CD4-positive, alpha-beta T cell treated with Interleukin-2 at 100 ng/mL for 4 hours (primary cell): Measurements from ENCODE around the gene CHD2.
"Not testable (repeated sequence)": the region's sequence is repeated elsewhere in the genome, so short reads cannot be mapped to it uniquely, and the experiment has no call there.

Source experiments
- DNase-seq: peaks from one replicate; pipeline ENCODE4 v3.0.0-alpha.2; 2020; ENCODE audit warnings: low spot score

CHD2 gene

DNA sequence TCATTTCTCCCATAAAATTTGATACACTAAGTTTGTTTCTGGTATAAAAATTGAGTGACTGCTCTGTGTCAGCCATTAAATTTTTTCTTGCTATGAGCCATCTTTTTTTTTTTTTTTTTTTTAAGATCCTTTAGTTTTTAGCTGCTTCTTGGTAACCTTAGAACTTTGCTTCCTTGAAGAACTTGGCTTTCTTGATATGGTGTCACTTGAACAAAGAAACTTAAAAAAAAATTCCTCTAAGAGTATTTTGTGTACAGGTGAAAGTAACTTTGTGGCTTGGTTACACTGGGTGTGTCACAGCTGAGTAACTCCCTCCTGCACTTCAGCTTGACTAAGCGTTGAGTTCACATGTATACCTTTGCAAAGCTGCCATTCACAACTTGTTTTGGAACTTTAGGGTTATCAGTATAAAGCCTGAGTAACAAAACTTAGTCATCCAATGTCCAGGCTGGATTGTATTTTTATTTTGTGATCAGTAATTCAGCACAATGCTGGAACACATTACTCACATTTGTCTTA lies 6.5 kb downstream of the CHD2 start:
- peak; percentile 89 for DNase-seq

DNA sequence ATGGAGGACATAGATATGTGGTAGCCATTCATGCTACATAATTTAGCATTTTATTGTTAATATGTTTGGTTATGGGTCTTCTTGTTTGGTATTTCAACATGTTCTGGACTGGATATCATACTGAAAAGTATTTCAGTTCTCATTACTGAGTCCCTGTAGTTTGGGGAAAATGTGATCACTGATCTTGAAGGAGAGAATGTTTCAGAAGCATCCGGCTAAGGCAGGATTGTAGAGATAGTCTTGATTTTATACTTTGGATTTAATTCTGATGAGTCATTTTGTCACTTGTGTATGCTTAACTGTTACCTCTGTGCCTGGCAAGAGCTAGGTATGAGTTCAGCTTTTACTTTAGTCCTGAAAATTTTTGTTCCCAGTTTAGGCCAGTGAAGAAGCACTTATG lies 7.1 kb downstream of the CHD2 start:
- no peak for DNase-seq

DNA sequence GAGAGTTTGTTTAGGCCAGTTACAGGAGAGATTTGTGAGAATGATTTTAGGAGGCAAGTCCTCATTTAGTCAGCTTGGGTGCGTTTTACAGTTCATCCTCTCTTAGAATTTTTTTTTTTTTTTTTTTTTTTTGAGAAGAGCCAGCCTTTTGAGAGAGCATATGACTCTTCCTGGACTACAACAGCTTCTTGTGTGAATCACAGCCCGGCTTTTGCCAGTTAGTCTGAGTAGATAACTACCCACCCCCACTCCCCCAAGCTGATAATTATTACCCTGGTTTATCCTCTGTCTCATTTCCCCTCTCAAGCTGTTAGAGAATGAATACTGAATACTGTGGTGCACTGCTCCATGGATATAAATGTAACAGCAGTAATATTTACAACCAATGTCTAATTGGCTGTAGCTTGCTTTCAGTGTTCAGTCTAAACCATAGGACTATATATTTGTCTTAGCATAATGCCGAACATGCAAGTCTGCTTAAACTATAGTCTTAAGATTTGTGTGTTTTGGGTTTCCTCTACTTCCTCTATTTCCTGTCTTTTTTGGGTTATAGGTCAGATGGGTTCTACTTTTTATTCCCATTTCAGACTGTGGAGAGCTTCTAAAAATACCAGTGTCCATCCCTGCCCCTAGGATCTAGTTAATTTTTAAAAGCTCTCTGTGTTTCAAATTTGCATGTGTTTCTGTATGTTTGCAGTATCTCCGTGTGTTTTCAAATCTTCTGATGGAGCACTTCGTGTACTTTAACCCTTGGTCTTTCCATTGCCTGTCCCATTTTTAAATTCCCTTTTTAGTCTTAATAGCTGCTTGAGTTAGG lies 8.0 kb downstream of the CHD2 start:
- DNase-seq, result peak; percentile 72

DNA sequence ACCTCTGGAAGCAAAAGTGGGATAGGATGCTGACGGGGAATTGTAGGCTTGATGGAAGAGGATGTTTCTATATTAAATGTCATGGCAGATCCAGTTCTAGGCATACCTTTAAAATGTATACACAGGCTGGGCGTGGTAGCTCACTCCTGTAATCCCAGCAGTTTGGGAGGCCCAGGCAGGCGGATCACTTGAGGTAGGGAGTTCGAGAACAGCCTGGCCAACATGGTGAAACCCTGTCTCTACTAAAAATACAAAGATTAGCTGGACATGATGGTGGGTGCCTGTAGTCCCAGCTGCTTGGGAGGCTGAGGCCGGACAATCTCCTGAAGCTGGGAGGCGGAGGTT lies 8.6 kb downstream of the CHD2 start:
- no peak for DNase-seq

DNA sequence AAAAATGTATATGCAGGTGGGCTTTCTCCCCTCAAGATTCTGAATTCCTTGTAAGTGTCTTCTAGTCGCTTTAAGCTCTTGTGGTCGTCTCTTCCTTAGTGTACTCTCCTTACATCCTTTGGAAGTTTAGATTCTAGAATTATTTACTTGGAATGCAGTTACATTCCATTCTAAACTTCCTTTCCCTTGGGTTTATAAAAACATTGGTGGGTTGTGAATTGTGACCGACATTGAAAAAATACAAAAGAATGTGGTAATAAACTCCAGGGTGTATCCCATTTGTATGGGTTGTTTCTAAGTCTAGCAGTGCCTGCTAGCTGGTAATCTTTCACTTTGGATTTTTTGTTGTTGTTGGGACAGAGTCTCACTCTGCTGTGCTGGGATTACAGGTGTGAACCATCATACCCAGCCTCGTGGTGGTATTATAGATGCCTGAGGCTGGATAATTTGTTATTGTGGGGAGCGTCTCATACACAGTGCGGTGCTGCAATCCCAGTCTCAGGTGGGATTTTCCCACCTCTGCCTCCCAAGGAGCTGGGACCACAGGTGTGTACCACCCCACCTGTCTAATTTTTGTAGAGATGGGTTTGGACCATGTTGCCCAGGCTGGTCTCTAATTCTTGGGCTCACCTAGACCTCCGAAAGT lies 9.1 kb downstream of the CHD2 start:
- DNase-seq, result no peak

DNA sequence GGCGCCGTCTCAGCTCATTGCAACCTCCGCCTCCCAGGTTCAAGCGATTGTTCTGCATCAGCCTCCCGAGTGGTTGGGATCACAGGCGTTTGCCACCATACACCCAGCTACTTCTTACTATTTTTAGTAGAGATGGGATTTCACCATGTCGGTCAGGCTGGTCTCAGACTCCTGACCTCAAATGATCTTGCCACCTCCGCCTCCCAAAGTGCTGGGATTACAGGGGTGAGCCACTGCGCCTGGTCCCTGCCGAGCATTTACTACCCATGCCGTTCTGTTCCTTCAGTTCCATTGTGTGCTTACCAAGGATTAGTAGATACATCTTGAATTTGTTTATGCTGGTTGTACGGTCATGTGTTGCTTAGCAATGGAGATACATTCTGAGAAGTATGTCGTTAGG lies 10.3 kb downstream of the CHD2 start:
- DNase-seq, result no peak

DNA sequence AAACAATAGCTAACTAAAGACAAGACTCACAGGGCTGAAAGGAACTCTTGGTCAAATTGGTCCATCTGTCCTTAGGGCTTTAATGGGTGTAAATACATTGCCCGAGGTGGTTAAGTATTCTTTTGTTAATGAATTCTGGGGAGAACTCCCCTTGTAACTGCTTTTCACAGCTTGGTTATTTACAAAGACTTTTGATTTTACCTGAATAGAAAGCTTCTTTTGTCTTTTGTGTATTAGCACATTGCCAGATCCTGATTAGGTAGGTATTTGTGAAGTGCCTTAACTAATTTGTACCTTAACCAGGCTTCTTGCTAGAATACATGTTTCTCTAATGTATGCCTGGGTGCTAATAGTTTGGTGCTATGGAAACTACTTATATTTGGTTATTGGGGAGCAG lies 14.0 kb downstream of the CHD2 start:
- no peak for DNase-seq

DNA sequence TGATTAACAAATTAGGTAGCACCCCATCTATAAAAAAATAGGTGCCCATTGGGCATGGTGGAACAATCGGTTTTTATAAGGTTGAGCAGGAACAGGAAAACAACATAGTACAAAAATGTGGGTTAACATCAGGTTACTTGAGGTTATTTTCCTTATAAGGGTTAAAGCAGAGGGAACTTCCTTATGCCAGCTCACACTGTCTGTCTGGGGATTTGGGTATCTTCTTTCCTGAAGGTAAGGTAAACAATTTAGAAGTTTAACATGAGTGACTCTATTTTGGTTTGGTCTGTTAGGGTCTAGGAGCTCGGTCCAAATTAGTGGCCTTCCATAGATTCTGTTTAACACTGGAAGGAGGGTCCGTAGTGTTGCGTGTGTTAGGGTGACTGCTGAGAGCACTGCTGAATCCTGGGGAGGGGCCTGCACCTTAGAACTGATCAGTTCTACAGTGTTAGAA lies 14.7 kb downstream of the CHD2 start:
- peak; percentile 69 for DNase-seq

DNA sequence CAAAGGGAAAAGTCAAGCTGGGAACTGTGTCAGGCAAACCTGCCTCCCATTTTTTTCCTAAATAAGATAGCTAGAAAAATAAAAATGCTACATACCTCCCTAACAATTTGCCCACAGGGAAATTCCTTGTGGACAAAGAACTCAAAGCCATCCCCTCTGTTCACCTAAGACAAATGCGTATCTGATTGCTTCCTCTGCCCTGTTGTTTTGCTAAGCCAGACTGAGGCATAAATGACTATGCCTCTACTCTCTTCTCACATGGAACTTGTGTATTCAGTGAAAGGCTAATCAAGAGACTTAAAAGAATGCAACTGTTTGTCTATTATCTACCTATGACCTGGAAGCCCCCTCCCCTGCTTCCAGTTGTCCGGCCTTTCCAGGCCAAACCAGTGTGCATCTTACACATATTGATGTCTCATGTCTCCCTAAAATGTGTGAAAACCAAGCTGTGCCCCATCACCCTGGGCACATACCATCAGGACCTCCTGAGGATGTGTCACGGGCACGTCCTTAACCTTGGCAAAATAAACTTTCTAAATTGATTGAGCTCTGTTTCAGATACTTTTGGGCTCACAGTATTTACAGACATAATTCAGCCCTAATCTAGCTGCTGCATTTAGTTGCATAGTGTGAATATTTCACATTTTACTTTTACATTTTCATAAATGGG lies 15.8 kb downstream of the CHD2 start:
- no peak for DNase-seq

DNA sequence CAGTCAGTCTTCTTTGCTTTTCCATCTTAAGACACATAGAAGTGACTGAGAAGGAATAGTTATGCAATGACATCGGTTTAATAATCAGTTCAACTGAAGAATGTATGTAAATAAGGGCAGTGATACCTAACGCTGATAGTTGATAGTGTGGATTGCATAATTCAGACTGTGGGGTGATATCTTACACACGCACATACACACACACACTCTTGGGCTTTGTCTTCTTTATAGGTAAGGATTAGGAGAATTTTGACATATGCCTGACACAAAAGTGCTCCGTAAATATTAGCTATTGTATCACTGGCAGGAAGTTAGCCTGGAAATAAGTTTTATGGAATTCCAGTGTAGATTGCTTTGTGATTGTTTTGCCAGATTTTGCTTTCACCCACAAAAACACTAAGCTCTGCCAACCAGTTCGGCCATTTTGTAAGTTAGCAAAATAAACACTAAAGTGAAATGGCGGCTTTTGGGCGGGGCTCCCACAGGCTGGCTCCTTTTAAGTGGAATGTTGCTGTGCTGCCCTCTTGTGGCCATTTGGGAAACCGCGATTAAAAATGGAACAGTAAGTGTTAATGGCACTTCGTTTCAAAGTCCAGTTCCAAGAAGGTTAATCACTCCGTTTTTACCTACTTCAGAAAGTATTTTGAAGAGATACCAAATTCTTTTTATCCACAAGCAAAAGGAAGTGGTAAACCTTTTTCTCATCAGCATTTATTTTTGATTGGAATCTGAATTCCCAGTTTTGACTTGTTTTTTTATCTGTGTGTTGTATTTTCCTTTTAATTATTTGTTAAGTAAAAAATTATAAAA lies 17.7 kb downstream of the CHD2 start:
- peak; percentile 97 for DNase-seq

DNA sequence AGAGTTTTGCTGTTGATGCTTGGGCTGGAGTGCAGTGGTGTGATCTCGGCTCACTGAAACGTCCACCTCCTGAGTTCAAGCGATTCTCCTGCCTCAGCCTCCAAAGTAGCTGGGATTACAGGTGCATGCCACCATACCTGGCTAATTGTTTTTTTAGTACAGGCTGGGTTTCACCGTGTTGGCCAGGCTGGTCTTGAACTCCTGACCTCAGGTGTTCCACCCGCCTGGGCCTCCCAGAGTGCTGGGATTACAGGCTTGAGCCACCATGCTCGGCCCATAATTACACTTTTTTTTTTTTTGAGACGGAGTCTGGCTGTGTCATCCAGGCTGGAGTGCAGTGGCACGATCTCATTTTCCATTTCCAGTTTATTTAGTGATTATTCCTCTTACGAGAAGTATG lies 18.8 kb downstream of the CHD2 start:
- DNase-seq, result not testable (repeated sequence)

DNA sequence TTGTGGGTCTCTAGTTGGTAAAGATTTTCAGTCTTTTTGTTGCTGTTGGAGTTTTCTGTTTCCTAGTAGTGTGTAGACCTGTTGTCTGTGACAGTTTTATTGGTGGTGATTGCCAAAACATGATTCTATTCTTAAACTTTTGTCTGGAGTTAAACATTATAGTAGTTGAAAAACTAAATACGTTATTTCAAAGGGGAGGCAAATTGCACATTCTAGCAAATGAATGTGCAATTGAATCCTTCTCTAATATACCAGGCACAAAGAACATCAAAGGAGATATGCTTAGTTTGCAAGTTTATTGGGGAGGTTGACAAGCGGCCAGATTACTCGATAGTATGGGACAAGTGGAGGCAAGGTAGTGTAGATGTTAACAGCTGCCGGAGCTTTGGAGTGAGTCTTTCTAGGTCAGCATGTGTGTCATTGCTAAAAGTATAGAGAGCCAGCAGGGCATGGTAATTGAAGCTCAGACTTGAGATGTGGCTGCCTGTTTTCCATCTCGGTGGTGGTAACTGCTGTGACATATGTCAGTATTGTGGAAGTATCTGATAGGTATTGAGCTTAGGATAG lies 20.6 kb downstream of the CHD2 start:
- no peak for DNase-seq

DNA sequence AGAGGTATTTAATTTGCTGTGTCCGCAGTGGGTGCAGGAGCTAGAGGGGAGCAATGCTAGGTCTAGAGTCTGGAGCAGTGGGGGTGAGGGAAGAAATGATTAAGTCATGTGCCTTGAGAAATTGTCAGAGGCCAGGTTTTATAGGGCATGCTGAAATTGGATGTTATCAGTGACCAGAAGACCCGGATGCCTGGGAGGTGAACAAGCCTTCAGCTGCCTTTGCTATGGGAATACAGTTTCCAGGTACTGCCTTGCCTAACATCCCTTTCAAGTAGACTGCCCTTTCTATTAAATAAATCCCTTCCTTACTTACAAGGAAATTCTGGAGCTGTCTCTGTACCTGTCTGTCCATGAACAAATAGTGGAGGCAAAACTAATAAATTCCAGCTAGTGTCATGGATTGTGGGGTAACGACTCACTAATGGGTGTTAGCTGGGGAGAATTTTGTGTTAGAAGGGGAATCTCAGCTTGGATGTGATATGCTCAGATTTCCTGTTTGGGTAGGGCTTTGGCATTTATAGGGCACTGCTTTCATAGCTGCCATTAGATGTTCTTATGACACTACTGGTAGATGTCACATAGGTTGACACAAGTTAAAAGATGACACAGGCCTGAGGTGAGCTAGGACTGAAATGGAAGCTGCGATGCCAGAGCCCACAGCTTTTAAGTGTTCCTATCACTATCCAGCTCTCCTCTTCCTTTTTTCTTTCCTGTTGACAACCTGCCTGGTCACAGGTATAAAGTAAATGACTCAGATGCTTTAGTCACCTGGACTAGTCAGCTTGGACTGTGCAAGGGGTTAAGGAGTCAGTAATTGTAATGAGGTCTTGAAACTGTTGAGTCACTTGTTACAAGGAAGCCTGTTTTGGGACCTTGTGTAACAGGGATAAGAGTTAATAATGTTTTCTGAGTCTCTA lies 21.3 kb downstream of the CHD2 start:
- peak; percentile 60 for DNase-seq

DNA sequence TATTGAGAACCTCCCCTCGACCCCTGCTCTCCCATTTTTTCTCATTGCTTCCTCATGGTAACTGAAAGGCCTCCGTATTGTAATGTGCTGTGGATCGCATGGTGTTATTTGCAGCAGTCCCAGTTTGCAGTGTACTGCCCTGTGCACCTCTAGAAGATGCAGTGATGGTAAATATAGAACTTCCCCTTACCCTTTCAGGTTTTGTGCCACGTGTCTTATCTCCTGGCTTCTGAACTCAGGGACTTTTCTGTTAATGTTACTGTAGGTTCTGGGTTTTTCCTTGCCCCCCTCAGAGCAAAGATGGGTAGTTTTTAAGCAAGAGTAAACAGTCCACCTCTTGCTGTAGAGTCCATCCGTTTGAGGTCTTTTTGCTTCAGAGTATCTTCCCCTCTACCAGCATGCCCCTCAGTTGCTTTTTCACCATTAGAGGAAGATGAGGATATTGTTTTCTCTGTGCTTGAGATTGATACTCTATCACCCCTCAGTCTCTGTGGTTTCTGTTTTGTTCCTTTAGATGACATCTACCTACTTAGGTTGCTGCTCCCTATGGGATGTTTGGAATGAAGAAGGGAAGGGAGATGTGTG lies 22.4 kb downstream of the CHD2 start:
- DNase-seq, result no peak

DNA sequence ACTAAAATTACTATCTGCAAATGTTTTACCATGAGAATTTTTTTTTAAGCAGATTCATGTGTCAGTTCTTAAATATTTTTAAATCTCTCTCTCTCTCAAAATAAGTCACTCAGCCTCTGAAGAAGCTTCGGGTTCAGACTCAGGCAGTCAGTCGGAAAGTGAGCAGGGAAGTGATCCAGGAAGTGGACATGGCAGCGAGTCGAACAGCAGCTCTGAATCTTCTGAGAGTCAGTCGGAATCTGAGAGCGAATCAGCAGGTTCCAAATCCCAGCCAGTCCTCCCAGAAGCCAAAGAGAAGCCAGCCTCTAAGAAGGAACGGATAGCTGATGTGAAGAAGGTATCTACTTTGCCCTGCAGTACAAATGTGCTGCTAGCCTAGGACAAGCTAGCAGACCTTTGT lies 24.1 kb downstream of the CHD2 start:
- DNase-seq, result no peak

DNA sequence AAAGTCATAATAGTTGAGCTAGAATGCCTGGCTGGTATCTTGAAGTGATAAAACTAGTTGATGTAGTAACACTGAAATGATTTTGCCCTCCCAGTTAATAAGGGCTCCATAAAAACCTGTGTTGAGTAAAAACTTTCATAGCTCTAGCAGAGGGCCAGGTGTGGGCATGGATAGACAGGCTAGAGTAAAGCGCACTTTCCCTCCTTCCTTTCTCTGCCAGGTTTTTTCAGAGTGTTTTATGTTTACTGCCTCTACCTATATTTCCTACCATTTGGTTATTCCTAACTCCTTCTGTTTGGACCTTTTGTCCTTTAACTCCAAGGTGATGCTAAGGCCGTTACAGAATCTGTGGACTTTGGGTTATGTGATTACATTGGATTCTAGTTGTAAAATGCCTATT lies 25.3 kb downstream of the CHD2 start:
- no peak for DNase-seq

DNA sequence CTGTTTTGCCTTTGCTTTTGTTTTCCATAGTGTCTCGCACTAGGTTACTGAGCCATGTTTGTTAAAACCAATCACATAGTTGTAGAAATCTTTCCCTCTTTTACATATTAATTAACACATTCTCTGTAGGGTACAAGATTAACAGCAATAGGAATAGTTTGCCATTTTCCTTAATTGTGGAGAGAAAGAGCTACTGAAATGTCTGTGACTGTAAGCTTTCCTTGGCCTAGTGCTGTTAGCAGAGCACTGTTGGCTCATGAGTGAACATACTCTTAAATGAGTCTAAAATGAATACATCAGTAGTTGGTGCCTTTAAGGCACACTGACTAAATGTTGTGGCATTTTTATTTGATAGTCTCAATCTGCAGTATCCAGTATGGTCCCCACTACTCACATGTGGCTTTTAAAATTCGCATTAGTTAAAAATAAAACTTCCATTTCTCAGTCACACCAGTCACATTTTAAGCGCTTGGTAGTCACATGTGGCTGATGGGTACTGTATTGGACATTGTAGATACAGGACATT lies 28.2 kb downstream of the CHD2 start:
- no peak for DNase-seq

DNA sequence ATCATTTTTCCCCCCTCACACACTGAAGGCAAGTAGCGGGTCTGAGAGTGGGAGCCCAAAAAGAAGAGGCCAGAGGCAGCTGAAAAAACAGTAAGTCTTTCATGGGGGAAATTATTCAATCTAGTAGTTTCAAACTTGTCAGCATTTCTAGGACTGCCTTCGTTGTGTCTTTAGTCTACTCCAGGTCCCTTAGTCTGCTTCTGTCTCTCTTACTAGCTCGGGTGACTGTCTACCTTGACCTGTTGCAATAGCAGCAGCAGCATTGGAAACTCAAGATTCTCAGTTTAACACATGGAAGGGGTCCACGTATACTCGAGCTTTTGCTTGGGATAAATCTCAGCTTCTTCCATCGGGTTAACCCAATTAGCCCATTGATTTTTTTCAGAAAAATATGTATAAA lies 28.9 kb downstream of the CHD2 start:
- no peak for DNase-seq

DNA sequence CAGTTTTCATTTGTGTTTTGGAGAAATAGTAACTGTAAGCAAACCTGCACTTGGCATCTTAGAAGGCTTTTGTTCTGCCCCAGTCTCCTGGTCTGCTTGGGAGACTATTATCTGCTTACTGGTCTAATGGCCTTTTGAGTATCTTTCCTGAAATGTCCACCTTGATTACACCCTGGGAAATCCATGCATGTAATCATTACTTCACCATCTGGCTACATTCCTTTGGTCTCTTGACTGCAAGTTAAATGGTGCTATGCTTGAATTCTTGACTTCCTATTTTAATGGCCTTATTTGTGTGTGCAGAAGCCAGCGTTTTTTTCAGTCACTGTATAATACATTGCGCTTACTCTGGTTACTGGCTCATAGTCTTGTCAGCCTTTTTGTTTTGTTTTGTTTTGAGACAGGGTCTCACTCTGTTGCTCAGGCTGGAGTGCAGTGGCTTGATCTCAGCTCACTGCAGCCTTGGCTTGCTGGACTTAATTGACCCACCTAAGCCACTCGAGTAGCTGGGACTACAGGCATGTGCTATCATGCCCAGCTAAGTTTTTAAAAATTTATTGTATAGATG lies 30.0 kb downstream of the CHD2 start:
- no peak for DNase-seq

DNA sequence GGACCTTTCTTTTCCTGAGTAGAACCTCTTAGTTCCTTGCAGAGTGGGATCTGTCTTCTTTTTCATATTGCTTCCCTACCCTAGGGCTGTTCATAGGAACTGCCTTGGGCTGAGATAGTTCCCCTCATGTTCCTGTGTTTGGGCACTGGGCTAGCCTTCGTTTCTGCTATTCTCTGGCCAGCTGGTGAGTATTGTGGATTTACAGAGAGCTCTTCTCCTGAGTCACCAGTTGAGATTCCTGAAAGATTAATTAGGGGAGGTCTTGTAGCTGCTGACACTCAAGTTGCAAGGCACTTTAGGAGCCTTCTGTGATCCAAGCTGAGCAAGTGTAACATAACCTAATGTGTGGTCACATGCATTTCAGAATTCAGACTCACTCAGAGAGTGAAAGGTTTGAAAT lies 30.7 kb downstream of the CHD2 start:
- no peak for DNase-seq
